Superior temporal gyrus (tissue), 1 donor: ENCODE results near the gene APOO.
"Not testable (repeated sequence)": the region's sequence is repeated elsewhere in the genome, so short reads cannot be mapped to it uniquely, and the experiment has no call there.

Source experiments
- DNase-seq: peaks from one replicate; pipeline ENCODE4 v3.0.0-alpha.2; 2016; ENCODE audit errors: extremely low spot score

APOO gene

DNA sequence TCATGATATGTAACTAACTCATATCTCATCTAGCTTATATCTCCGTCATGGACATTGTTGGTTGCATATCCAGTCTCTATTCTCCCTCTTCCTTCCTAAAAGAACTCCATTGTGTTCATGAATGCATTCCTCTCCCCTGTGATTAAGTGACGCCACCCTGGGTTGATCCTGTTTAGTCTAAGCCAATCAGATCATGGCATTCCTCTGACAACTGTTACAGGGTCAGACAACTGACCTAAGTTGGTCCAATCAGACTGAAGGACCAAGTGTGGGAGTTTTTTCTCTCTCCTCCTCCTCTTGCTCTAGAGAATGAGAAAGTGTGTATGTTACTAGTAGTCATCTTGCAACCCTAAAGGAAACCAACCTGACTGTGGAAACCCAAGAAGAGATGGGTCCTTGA is 3.6 kb downstream of the APOO start:
- no peak for DNase-seq

GRCh38 chrX:23902419-23902818 is 5.3 kb downstream of the APOO start:
- DNase-seq = peak; percentile 82

GRCh38 chrX:23901805-23902204 is 5.9 kb downstream of the APOO start:
- DNase-seq = peak; percentile 78

GRCh38 chrX:23901060-23901459 is 6.7 kb downstream of the APOO start:
- DNase-seq = no peak

- DNase-seq = no peak
These were observed 7.4 kb downstream of the APOO start for GRCh38 chrX:23900220-23900797.

DNA sequence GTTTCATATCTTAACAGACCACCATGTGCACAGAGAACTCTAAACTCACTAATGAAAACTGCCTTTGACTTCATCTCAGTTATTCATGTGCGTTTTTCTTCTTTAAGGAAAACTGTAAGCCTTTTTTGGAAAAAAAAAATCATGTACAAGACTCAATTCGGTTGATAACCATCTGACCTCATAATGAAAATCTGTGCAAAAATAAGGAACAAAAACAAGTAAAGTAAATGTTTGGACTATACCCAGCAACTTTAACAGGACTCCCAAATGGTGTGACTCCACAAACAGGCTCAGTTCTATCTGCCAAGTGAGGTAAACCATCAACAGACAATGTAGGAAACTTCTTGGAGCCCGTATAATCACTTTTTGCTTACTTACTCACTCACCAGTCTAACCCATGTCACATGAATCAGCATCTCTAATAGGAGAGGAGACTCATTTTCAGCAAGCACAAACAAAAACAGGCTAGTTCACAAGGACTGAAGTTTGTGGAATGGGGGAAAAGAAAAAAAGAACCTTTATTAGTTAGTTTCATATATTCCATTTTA is 9.3 kb downstream of the APOO start:
- no peak for DNase-seq

DNA sequence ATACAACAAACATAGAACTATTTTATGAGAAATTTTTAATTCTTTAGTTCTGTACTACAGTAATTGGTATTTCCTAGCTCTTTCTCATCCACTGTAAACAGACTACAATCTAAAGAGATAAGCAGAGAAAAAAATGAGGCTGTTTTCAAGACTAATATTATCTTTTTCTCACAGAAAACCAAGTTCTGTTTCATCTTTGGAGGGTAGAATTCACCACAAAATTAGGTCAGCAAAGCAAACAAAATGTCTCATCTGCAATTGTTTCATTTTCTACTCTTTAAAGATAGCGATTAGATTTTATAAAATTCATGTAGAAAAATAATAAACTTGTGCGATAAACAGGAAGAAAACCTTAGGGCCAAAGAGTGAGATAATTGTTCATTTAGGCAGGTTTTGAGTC is 10.8 kb downstream of the APOO start:
- DNase-seq = no peak

DNA sequence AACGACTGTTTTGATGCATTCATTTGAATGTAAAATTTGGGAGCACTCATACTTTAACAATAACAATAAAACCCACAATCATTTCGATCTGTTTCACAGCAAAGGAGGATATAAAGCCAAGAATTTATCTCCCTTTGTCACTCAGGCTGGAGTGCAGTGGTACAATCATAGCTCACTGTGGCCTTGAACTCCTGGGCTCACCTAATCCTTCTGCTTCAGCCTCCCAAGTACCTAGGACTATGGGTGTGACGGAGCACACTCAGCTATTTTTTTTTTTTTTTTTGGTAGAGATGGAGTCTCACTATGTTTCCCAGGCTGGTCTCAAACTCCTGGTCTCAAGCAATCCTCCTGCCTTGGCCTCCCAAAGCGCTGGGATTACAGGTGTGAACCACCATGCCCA is 11.2 kb downstream of the APOO start:
- not testable (repeated sequence) for DNase-seq

- not testable (repeated sequence) for DNase-seq
These were observed 12.7 kb downstream of the APOO start for GRCh38 chrX:23894993-23895392.

- no peak for DNase-seq
These were observed 16.8 kb downstream of the APOO start for GRCh38 chrX:23890933-23891332.

- DNase-seq = no peak
These were observed 18.7 kb downstream of the APOO start for GRCh38 chrX:23888887-23889501.

DNA sequence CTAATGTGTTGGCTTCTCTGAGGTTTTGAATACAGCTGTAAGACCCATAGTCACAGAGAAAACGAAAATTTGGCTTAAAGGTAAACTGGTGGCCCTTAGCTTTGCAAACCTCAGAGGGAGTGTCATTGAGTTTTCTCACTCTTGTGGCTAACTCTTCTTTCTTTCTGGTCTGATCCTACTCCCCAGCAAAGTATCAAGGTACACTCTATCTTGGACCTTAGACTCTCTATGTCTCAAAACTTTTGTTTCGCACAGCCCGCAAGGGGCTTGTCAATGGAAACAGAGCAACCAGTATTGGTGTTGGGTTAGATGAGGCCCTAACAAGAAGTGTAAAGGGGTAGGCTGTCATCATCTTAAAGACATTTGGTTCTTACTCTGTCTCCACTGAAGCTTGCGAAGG is 19.8 kb downstream of the APOO start:
- DNase-seq = no peak

GRCh38 chrX:23887451-23887850 is 20.3 kb downstream of the APOO start:
- DNase-seq = no peak

DNA sequence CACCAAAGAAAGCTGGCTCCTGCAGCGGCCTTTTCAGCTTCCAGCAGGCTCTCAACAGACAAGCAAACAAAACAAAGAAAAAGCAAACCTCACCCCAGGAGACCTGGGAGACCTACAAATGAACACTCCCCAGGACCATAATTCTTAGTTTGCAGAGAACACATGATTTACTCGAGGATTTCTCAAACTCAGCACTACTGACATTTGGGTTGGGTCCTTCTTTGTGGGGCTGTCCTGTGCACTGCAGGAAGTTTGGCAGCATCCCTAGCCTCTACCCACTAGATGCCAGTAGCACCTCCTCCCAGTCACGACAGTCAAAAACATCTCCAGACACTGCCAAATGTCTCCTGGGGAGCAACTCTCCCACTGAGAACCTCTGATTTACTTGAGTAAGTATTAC is 21.9 kb downstream of the APOO start:
- DNase-seq = no peak

GRCh38 chrX:23884427-23885024 is 23.2 kb downstream of the APOO start:
- no peak for DNase-seq

- peak; percentile 7 for DNase-seq
These were observed 23.9 kb downstream of the APOO start for GRCh38 chrX:23883737-23884354.

GRCh38 chrX:23879380-23880090 is 28.2 kb downstream of the APOO start:
- no peak for DNase-seq

DNA sequence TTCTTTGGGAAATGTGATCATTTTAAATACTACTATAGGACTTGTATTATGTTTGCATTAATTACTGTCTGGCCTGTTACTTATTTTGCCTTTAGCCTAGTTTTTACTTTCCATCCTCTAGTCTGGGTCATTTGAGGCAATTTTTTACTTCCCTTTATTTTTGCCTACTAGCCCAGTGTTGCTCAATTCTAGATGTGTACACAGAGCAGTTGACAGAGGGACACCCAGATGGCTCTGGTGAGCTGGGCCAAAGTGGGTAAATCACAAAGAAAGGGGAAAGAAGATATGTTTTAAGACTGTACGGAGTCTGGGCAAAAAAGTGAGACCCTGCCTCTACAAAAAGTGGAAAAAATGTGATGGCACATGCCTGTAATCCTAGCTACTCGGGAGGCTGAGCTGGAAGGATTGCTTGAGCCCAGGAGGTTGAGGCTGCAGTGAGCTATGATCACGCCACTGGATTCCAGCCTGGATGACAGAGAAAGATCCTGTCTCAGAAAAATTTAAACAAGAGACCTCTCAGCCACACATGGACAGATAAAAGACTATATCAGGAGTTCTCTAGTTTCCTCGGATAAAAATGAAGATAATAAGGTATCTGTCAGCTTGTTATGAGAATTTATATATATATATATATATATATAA is 35.7 kb downstream of the APOO start:
- DNase-seq = no peak

DNA sequence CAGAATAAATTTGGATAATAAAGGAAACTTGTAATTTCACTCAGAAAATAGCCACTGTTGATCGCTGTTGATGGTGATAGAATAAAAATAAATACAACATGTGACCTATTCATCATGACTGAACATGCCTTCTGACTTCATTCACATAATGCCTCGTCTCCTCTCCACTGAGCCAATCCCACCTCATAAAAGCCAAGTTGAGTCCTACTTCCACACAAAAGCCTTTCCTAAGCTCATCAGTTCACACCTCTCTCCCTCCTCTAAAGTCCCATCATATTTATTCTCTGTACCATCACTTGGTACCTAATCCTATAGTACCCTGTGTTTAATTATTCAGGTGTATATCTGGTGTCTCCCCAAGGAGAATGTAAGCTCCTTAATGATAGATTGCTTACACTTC is 37.7 kb downstream of the APOO start:
- no peak for DNase-seq

- no peak for DNase-seq
These were observed 42.9 kb downstream of the APOO start for GRCh38 chrX:23864742-23865326.

- not testable (repeated sequence) for DNase-seq
These were observed 45.8 kb downstream of the APOO start for GRCh38 chrX:23861952-23862351.
